Hepatocyte (in vitro differentiated cells): ENCODE results near the gene TMEM255B.

ENCODE experiments used
- CTCF ChIP-seq: fragments of 200-600 bp; sonication (generic); IDR thresholded peaks from 2 replicates; pipeline ENCODE4 v1.5.1; 2016; ENCODE audit warnings: antibody characterized with exemption, mild to moderate bottlenecking; ENCODE audit not compliant: poor library complexity
- EZH2 ChIP-seq: fragments of 200-600 bp; sonication (generic); IDR thresholded peaks from 2 replicates; pipeline ENCODE4 v1.6.1; 2016; ENCODE audit warnings: antibody characterized with exemption, mild to moderate bottlenecking, borderline replicate concordance
- EZH2phosphoT487 ChIP-seq: fragments of 200-600 bp; sonication (generic); IDR thresholded peaks from one replicate; pipeline ENCODE4 v1.6.1; 2018; ENCODE audit warnings: antibody characterized with exemption, mild to moderate bottlenecking, low read depth, moderate library complexity; ENCODE audit not compliant: unreplicated experiment, severe bottlenecking

GRCh38 chr13:113723410-113724015 is 35.5 kb upstream of the TMEM255B start:
- TF ChIP-seq CTCF (no peak), EZH2 (no peak), EZH2phosphoT487 (no peak)
